Common myeloid progenitor, CD34-positive (primary cell): Measurements from ENCODE around the gene CROT.
A peak's percentile ranks its signal among the peaks of the same experiment; 100 is the strongest.

Source experiments
- CTCF ChIA-PET: fragments of 350-600 bp; sonication (Branson Sonifier 250); formaldehyde crosslinking; loops from one replicate; lab custom pipeline; 2021; ENCODE audit warnings: antibody characterized with exemption; lab: Charles Lee
- POLR2A ChIA-PET: fragments of 350-600 bp; sonication (Branson Sonifier 250); formaldehyde crosslinking; loops from one replicate; lab custom pipeline; 2021; ENCODE audit warnings: antibody characterized with exemption; lab: Charles Lee
- DNase-seq, 3 donors: peaks; one replicate each; pipeline versions ENCODE4 v3.0.0 to v3.0.0-alpha.2; 2013
- H3K27ac ChIP-seq, 2 experiments: 1 replicate in 1 of 2; 2 replicates in 1 of 2; pipeline ENCODE4 v1.7.0; 2013; ENCODE audit warnings: inconsistent platforms in 2 of 2, low read length in 2 of 2, mild to moderate bottlenecking in 2 of 2, low read depth in 1 of 2, moderate library complexity in 1 of 2; ENCODE audit not compliant: severe bottlenecking in 2 of 2, insufficient read depth in 1 of 2, poor library complexity in 1 of 2
- H3K27me3 ChIP-seq, 5 experiments: replicated peaks in 2 of 5; 1 replicate in 3 of 5; 2 replicates in 2 of 5; pipeline versions ENCODE4 v1.6.1 to v1.7.0; 2013; ENCODE audit warnings: low read length in 4 of 5, mild to moderate bottlenecking in 2 of 5, moderate library complexity in 2 of 5, inconsistent platforms in 1 of 5; ENCODE audit not compliant: insufficient read depth in 5 of 5, control insufficient read depth in 4 of 5
- H3K36me3 ChIP-seq, 4 experiments: 1 replicate in 2 of 4; 2 replicates in 2 of 4; pipeline versions ENCODE4 v1.6.1 to v1.7.0; 2013; ENCODE audit warnings: low read length in 3 of 4, control low read depth in 1 of 4, mild to moderate bottlenecking in 1 of 4; ENCODE audit not compliant: control insufficient read depth in 4 of 4, insufficient read depth in 4 of 4
- H3K4me1 ChIP-seq, 4 experiments: 1 replicate in 3 of 4; 2 replicates in 1 of 4; pipeline versions ENCODE4 v1.6.1 to v1.7.1; 2013; ENCODE audit warnings: low read length in 3 of 4, mild to moderate bottlenecking in 3 of 4, control low read depth in 1 of 4, inconsistent platforms in 1 of 4, moderate library complexity in 1 of 4; ENCODE audit not compliant: control insufficient read depth in 4 of 4, insufficient read depth in 4 of 4; ENCODE audit errors: control extremely low read depth in 1 of 4
- H3K4me3 ChIP-seq, 7 experiments: 1 replicate in 4 of 7; 2 replicates in 3 of 7; pipeline versions ENCODE4 v1.5.1 to v1.7.0; 2013; ENCODE audit warnings: mild to moderate bottlenecking in 7 of 7, low read length in 6 of 7, moderate library complexity in 6 of 7, inconsistent platforms in 2 of 7, low read depth in 2 of 7, control low read depth in 1 of 7; ENCODE audit not compliant: insufficient read depth in 4 of 7, control insufficient read depth in 1 of 7; ENCODE audit errors: extremely low read depth in 1 of 7
- H3K9me3 ChIP-seq, 5 experiments: 1 replicate in 4 of 5; 2 replicates in 1 of 5; pipeline versions ENCODE4 v1.6.1 to v1.7.1; 2013; ENCODE audit warnings: low read length in 4 of 5, mild to moderate bottlenecking in 2 of 5, inconsistent platforms in 1 of 5, low read depth in 1 of 5, moderate library complexity in 1 of 5; ENCODE audit not compliant: control insufficient read depth in 4 of 5, insufficient read depth in 2 of 5; ENCODE audit errors: control extremely low read depth in 1 of 5
- WGBS: methylation state at CpG from one replicate; pipeline ENCODE4 v1.1.5; 2013; ENCODE audit not compliant: insufficient coverage; 5-methylcytosine and 5-hydroxymethylcytosine counted together

Gene CROT

GRCh38 chr7:87424075-87424474 is 78.6 kb downstream of the CROT start:
- no peaks in the 10 kb centered on the region for H3K27me3 ChIP-seq
- H3K36me3 ChIP-seq = no peaks in the 10 kb centered on the region
- no peaks in the 10 kb centered on the region for H3K9me3 ChIP-seq
- 97% methylated on average over 4 of the region's 5 CpGs for WGBS
- ChIA-PET CTCF (interaction anchor here (0.8 to 1.4 kb wide), 2 partner anchors 109 to 112 kb away, joined by 3 read pairs; no protein-coding TSS in a partner anchor), POLR2A (no interaction called here)
- DNase-seq = no peak
- H3K27ac ChIP-seq = no peak overlapping the region
- H3K4me1 ChIP-seq = no peaks in the 10 kb centered on the region
- no peak overlapping the region for H3K4me3 ChIP-seq

- no peaks in the 10 kb centered on the region for H3K4me1 ChIP-seq
- POLR2A ChIA-PET = no interaction called here
- H3K36me3 ChIP-seq = no peaks in the 10 kb centered on the region
- H3K4me3 ChIP-seq = no peak overlapping the region
- no peak overlapping the region for H3K27ac ChIP-seq
- CTCF ChIA-PET = interaction anchor here (1.0 kb wide), 1 partner anchor 10 kb away, joined by 4 read pairs; no protein-coding TSS in a partner anchor
- H3K27me3 ChIP-seq = no peaks in the 10 kb centered on the region
- no peaks in the 10 kb centered on the region for H3K9me3 ChIP-seq
- DNase-seq = no peak
- no CpG with 5 or more reads among the region's 3 CpGs for WGBS
These were observed 80.7 kb downstream of the CROT start for GRCh38 chr7:87426160-87426559.

GRCh38 chr7:87427288-87427687 is 81.8 kb downstream of the CROT start:
- WGBS = no CpG with 5 or more reads among the region's 3 CpGs
- POLR2A ChIA-PET = no interaction called here
- CTCF ChIA-PET = interaction anchor here (0.7 to 0.9 kb wide), 2 partner anchors 12 kb away, joined by 3 read pairs; no protein-coding TSS in a partner anchor

GRCh38 chr7:87432536-87432935 is 87.1 kb downstream of the CROT start:
- ChIA-PET CTCF (interaction anchor here (1.0 kb wide), 1 partner anchor 78 kb away, joined by 4 read pairs; no protein-coding TSS in a partner anchor), POLR2A (no interaction called here)
- DNase-seq = no peak
- Histone ChIP-seq H3K4me3 (no peak overlapping the region), H3K27ac (no peak overlapping the region), H3K9me3 (no peaks in the 10 kb centered on the region), H3K4me1 (no peaks in the 10 kb centered on the region), H3K36me3 (no peaks in the 10 kb centered on the region), H3K27me3 (no peaks in the 10 kb centered on the region)
- WGBS = 100% methylated on average over 2 of the region's 2 CpGs

More at GRCh38 chr7:87427288-87427687, 81.8 kb downstream of the CROT start:
- H3K36me3 ChIP-seq = no peaks in the 10 kb centered on the region
- H3K4me3 ChIP-seq = no peak overlapping the region
- no peaks in the 10 kb centered on the region for H3K27me3 ChIP-seq
- no peak overlapping the region for H3K27ac ChIP-seq
- no peaks in the 10 kb centered on the region for H3K4me1 ChIP-seq
- no peaks in the 10 kb centered on the region for H3K9me3 ChIP-seq
- DNase-seq = no peak

- no peak overlapping the region for H3K4me3 ChIP-seq
- no peaks in the 10 kb centered on the region for H3K36me3 ChIP-seq
- H3K27ac ChIP-seq = no peak overlapping the region
- POLR2A ChIA-PET = no interaction called here
- H3K4me1 ChIP-seq = no peaks in the 10 kb centered on the region
- CTCF ChIA-PET = no interaction called here
- H3K27me3 ChIP-seq = no peaks in the 10 kb centered on the region
- no peaks in the 10 kb centered on the region for H3K9me3 ChIP-seq
- DNase-seq = no peak
These were observed 90.1 kb downstream of the CROT start for GRCh38 chr7:87435546-87435945.

- Histone ChIP-seq H3K36me3 (no peaks in the 10 kb centered on the region), H3K27ac (no peak overlapping the region), H3K9me3 (no peaks in the 10 kb centered on the region), H3K27me3 (no peaks in the 10 kb centered on the region), H3K4me3 (no peak overlapping the region), H3K4me1 (peaks cover 0 to 3% (median under 1%) of the 10 kb centered on the region in 4 experiments)
- peak in 2 of 3 donors; percentile 0 to 1 for DNase-seq
- ChIA-PET POLR2A (no interaction called here), CTCF (no interaction called here)
- no CpG with 5 or more reads among the region's 4 CpGs for WGBS
These were observed 100.4 kb downstream of the CROT start for GRCh38 chr7:87445897-87446296.

- DNase-seq = no peak
- ChIA-PET CTCF (no interaction called here), POLR2A (no interaction called here)
- Histone ChIP-seq H3K36me3 (no peaks in the 10 kb centered on the region), H3K27me3 (no peaks in the 10 kb centered on the region), H3K27ac (no peak overlapping the region), H3K4me3 (no peak overlapping the region), H3K4me1 (peaks cover 0 to 3% (median under 1%) of the 10 kb centered on the region in 4 experiments), H3K9me3 (no peaks in the 10 kb centered on the region)
- 93% methylated on average over 3 of the region's 4 CpGs for WGBS
These were observed 101.7 kb downstream of the CROT start for GRCh38 chr7:87447116-87447635.
